CD4-positive, alpha-beta T cell treated with Interleukin-17A for 1 hour (primary cell): Measurements from ENCODE around the gene CHCHD1.
"Not testable (repeated sequence)": the region's sequence is repeated elsewhere in the genome, so short reads cannot be mapped to it uniquely, and the experiment has no call there.

Experiments used
- DNase-seq: peaks from one replicate; pipeline ENCODE4 v3.0.0-alpha.2; 2020

CHCHD1 gene

DNA sequence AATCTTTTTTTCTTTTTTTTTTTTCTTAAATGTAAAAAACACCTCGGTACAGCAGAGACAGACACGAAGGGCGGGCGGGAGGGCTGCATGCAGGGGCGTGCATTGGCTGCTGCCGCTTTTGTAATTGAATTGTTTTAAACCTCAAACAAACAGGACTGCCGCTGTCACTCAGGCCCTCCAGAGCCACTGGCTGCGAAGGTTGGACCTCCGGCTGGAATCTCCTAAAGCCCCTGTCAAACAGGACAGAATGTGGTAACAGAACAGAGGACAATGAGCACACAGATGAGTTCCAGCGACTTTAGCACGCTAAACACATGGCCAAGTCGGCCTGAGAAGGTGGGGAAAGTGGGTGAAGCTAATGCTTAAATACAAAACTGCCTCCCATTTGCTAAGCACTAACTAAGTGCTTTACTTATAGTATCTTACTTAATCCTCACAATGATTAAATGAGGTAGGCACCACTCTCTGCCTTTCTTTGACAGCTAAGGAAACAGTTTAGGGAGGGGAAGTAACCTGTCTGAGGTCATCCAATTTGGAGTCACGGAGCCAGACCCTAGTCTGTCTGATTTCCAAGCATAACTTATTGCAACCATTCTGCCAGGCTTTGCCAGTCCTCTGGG, 32.5 kb downstream of the CHCHD1 start:
- no peak for DNase-seq

DNA sequence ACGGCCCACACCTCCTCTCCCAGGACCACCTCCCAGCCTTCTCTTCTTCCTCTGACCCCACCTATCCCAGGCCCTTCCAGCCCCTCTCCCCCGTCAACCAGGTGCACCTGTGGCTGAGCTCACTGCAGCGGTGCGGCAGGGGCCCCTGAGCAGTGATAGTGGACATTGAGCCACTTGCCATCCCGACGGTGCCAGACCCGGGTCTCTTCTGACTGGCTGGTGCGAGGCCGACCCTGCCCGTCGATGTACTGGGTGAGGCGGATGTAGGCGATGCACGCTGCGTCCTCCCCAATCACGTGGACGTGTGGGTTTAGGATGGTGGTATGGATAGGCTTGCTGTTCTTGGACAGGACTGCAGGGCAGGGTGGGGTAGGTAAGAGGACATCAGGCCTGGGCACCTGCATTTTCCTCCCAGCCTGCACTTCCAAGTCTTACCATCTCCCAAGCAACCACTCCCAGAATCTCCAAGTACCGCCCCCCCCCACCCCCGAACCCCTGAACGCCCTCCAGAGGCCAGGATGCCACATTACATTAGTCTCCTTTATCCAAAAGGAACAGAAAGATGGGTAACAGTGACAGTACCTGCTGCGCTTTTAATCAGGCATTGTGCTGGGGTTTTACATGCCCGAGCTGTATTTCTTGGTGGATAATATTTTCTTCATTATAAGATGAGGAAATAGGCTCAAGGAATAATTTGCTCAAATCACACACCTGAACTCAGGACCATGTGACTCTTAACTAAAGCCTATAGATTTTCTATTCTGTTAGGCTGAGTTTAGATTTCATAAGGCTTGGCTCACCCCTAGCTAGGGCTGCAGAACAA, 33.3 kb downstream of the CHCHD1 start:
- DNase-seq = no peak

DNA sequence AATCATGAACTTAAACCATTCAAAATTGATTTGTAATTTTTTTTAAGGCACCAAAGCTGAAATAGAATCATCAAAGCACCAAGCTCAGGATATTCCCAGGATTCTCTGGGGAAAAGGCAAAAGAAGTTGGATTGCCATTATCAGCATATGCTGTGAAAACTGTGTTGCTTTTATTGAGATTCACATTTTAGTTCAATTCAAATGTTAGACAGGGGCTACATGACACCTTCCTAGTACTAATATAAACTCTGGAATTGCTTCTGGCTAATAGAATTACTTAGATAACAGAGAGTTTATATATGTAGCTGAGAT, 33.8 kb downstream of the CHCHD1 start:
- no peak for DNase-seq

DNA sequence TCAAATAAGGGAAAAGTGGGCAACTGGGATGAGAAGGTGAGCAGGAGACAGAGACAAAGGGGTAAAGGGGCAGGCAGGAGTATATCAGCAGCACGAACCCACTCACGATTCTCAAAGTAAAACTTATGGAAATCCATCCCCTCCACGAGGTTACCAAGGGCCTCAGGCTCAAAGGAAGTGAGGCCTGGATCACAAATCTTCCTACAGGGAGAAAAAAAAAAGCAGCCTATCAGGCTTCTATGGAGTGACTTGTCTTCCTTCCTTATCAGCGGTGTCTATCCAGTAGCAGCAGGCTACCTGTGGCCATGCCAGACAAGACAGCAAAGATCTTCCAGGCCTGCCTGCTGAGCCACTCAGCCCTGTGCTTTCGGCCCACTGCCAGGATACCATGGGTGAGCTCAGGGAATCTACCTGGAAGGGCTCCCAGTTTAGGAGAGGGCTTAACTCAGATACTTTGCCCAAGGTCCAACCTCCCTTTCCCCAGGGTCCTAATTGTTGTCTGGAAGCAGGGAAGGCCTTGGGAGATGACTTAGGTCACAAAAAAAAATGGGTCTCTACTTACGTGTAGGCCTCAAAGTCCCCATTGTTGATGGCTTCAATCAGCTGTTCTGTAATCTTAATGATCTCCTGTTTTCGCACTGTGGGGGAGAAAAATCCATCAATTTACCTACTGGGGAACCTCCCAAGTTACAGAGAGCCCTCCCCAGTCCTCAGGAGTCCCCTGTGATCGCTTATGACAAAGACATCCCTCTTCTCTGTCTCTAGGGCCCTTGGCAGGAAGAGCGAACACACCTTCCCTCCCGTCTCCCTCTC, 35.3 kb downstream of the CHCHD1 start:
- DNase-seq = no peak

DNA sequence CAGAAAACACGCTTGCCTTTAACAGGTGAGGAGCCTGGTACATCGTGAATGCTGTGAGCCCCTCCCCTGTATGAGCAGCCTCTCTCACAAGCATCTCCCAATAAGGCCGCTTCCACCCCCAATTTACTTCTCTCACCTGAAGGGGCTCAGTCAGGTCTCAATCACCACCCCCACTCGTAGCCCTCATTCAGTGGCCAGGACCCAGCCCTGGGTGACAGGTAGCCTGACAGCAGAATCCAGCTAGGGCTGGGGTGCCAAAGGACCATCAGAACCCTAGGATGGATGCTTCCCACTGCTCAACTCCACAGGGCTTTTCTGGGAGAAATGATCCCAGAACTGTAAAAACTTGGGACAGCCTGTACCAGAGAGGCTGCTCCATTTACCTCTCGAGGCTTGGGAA, 36.0 kb downstream of the CHCHD1 start:
- DNase-seq = no peak

DNA sequence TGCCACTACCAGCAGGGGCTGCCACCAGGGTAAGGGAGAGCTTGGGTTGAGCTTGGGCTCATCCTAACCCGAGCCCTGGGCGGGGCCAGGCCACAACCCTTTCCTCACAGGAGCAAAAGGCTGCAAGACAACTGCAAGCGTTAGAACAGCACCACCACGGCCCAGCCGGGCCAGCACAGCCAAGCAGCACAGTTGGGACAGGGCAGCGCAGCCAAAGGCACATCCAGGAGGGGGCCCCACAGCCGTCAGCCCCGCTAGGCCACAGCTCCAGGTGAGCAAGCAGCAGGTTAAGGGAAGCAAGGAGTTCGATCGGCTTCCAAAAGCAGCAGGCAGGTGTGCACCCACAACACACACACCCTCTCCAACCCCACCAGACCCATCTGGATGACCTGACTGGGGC, 36.6 kb downstream of the CHCHD1 start:
- DNase-seq = no peak

DNA sequence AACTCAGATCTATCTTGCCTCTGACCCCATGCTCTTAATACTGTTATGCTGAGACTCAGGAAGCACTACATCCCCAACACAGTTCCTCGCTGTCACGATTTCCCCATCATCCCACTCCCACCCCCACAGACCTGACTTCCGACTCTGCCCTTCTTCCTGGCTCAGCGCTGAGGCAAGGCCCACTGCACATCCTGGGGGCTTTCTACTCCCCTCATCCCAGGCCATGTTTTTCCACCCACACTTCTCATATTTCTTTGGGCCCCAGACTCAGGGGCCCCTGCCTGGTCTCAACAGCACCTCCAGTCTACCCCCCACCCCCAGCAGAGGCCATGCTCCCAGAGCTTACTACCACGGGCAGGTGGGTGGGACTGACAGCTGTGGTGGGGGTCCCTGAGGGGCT, 37.2 kb downstream of the CHCHD1 start:
- DNase-seq = no peak

DNA sequence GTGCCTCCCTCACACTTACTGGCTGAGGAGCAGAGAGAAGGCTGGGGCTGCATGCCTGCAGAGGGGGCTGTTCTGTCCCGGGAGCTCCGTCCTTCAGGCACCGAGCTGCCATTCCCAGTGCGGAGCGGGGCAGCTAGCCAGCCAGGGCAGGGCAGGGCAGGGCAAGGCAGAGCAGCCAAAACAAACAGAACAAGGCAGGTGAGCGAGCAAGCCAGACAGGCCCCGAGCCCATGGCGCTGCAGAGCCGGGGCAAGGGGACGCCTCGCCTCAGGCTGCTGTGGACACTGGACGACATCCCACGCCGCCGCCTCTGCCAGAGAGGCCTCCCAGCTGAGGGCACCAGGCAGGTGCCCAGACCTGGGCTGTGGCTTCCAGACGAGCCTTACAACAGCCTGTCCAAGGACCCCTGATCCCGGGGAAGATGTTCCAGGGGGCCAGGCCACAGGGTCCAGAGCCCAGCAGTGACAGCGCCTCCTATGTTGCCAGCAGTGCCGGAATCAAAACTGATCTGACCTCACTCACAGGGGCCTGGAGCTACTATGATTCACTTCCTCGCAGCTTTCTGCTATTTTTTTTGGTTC, 37.8 kb downstream of the CHCHD1 start:
- DNase-seq = no peak

DNA sequence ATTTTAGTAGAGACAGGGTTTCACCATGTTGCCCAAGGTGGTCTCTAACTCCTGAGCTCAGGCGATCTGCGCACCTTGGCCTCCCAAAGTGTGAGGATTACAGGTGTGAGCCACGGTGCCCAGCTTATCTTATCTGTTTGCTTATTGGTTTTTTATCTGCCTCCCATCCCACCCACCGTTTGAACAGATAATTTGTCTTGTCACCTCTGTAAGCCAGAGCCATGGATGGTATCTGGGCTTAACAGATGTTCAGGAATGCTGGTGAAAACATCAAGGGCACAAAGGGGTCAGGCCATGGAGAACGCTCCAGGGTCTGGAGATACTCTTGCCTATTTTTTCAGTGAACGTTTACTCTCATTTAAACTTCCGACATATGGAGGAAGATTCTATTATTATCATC, 41.5 kb downstream of the CHCHD1 start:
- DNase-seq = no peak

DNA sequence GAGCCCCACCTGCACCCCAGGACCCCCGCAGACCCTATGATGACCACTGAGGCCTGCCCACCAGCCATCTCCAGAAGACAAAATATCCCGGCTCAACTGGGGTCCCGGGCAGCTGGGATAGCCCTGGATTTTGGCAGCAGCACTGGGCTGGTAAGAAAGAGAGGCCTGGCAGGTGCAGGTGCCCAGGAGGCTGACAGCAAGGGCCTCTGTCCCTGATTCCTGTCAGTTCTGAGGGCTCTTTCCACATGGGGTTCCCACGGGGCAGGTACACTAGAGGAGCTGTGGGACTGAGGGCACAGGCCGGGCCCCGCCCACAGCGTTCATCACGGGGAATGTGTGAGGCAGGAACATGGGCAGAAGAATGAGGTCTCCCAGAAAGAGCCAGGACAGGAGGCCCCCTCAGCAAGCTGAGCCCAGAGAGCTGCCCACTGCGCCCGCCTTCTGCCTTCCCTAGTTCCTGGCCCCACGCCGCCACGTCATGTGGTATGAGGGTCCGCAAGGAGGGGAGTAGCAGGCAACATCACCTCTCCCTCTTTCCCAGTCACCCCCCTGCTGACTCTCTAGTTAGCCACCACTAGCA, 42.4 kb downstream of the CHCHD1 start:
- DNase-seq = no peak

DNA sequence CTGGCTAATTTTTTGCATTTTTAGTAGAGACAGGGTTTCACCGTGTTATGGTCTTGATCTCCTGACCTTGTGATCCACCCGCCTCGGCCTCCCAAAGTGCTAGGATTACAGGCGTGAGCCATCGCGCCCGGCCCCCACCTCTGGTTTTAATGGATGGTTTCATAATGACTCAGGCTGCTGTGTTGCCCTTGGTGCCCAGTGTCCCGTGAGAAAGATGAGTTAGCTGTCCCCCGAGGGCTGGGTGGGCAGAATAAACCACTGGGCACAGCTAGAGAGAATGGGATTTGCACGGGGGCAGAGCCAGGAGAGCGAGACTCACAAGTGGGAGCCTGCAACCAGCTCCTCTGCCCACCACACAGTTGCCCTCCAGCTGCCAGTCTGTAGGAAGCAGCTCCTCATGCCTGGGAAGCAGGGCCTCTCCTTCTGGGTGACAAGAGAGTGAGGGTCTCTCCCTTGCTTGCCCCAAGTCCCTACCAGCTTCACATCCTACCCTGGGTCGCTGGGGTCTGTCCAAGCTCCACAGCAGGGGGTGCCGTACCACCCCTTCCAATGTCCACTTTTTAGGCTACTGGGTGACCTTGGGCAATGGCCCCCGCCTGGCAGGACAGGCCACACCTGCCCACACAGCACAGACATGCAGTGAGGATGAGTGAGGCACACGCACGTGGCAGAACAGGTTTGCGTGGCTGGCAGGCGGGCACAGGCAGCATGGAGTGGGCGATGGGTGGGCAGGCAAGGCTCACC, 45.7 kb downstream of the CHCHD1 start:
- no peak for DNase-seq

DNA sequence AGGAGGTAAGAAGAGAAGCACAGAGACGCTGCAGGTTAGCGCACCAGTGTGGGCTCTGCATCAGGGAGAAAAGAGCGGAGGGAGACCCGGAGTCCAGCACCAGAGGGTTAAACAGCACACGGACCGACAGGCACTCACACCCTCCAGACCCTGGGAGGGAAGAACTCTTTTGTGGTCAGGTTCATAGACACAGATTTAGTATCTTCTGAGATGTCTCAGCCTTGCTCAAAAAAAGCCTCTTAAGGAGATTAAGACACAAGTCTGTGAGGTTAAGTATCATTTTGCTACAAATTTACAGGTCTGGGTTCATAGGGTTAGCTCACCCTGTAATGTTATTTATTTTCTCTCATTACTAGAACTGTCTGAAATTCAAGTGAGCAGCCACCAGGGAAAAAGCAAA, 46.3 kb downstream of the CHCHD1 start:
- DNase-seq = no peak

DNA sequence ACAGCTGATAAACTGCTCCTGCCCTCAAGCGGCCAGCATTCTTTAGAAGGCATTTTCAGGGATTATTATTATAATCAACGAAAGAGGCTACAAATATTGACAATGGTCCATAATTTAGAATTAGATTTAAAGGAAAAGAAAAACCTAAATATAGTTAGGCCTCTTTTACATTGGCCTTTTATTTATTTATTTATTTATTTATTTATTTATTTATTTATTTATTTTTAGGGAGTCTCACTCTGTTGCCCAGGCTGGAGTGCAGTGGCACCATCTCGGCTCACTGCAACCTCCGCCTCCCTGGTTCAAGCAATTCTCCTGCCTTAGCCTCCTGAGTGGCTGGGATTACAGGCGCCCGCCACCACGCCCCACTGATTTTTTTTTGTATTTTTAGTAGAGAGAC, 47.2 kb downstream of the CHCHD1 start:
- DNase-seq = not testable (repeated sequence)
